CD4-positive, CD25-positive, alpha-beta regulatory T cell (primary cell): ENCODE measurements around the gene COL5A1. TPM values are rescaled to one million over a fixed set of nuclear protein-coding genes. Genes with fewer than 3 reads are reported as not detected.

Experiments used
- ATAC-seq, 2 donors: fragments of 150-1000 bp; cut with Tn5 transposase; one replicate each; pipeline ENCODE4 v1.10.0; 2021; ENCODE audit warnings: low read depth in 2 of 2, moderate number of reproducible peaks in 2 of 2, moderate library complexity in 1 of 2
- DNase-seq, 3 donors: peaks; one replicate each; pipeline versions ENCODE4 v3.0.0 to v3.0.0-alpha.2; 2012 to 2022; ENCODE audit warnings: mixed read lengths in 1 of 3
- H3K27ac ChIP-seq: one replicate; pipeline ENCODE4 v1.7.0; 2013; ENCODE audit warnings: mild to moderate bottlenecking, low read length; ENCODE audit not compliant: insufficient read depth, poor library complexity, severe bottlenecking
- H3K27me3 ChIP-seq: one replicate; pipeline ENCODE4 v1.7.0; 2013; ENCODE audit warnings: low read length; ENCODE audit not compliant: control insufficient read depth, insufficient read depth
- H3K36me3 ChIP-seq: one replicate; pipeline ENCODE4 v1.7.0; 2013; ENCODE audit warnings: mild to moderate bottlenecking, low read length, moderate library complexity; ENCODE audit not compliant: control insufficient read depth, insufficient read depth
- H3K4me1 ChIP-seq: 2 replicates; pipeline ENCODE4 v1.7.0; 2013; ENCODE audit warnings: mild to moderate bottlenecking, low read length; ENCODE audit not compliant: insufficient read depth, control insufficient read depth, poor library complexity, severe bottlenecking
- H3K4me3 ChIP-seq: one replicate; pipeline ENCODE4 v1.7.0; 2013; ENCODE audit warnings: low read depth, mild to moderate bottlenecking, low read length, moderate library complexity
- H3K9me3 ChIP-seq, 2 experiments: 1 replicate in 1 of 2; 2 replicates in 1 of 2; pipeline ENCODE4 v1.7.0; 2013; ENCODE audit warnings: low read length in 2 of 2, mild to moderate bottlenecking in 1 of 2, moderate library complexity in 1 of 2; ENCODE audit not compliant: control insufficient read depth in 2 of 2
- H3K27ac Mint-ChIP-seq, 3 donors: one replicate each; pipeline ENCODE4 v1.8.0; 2020 to 2022; ENCODE audit warnings: mild to moderate bottlenecking in 3 of 3, mixed read lengths in 3 of 3, moderate library complexity in 2 of 3
- H3K27me3 Mint-ChIP-seq: one replicate; pipeline ENCODE4 v1.8.0; 2022; ENCODE audit warnings: mild to moderate bottlenecking, mixed read lengths
- H3K36me3 Mint-ChIP-seq: one replicate; pipeline ENCODE4 v1.8.0; 2020; ENCODE audit warnings: mixed read lengths
- H3K4me1 Mint-ChIP-seq, 4 donors: one replicate each; pipeline ENCODE4 v1.8.0; 2020 to 2022; ENCODE audit warnings: mixed read lengths in 4 of 4, mild to moderate bottlenecking in 1 of 4
- H3K4me3 Mint-ChIP-seq, 4 donors: one replicate each; pipeline ENCODE4 v1.8.0; 2020 to 2022; ENCODE audit warnings: mild to moderate bottlenecking in 4 of 4, mixed read lengths in 4 of 4, moderate library complexity in 3 of 4
- H3K9me3 Mint-ChIP-seq, 7 donors: one replicate each; pipeline ENCODE4 v1.8.0; 2020 to 2022; ENCODE audit warnings: mixed read lengths in 7 of 7, mild to moderate bottlenecking in 3 of 7, moderate library complexity in 2 of 7
- polyA plus RNA-seq, 4 donors: library from polyadenylated mRNA; unstranded; fragments of 300-500 nt; fragmentation: Illumina TruSeq; gene quantifications; one replicate each; pipeline ENCODE4 v1.2.3, GENCODE V29; 2021
- total RNA-seq: library from RNA; stranded (reverse); gene quantifications from one replicate; pipeline ENCODE4 v1.2.3, GENCODE V29; 2022

The COL5A1 gene
- total and polyA plus RNA-seq, 5 donors from 2014 or later, result 0.02 to 1.7 (median 0.10) TPM; not detected in 2

- H3K4me1 ChIP-seq, result no peaks in the 10 kb centered on the region
- H3K4me3 ChIP-seq, result no peak overlapping the region
- H3K9me3 Mint-ChIP-seq, result peaks cover 0 to 3% (median 0%) of the 10 kb centered on the region in 7 donors
- no peaks in the 10 kb centered on the region for H3K27me3 ChIP-seq
- no peaks in the 10 kb centered on the region for H3K36me3 ChIP-seq
- no peaks in the 10 kb centered on the region for H3K36me3 Mint-ChIP-seq
- ATAC-seq (no peak), DNase-seq (no peak)
- H3K4me1 Mint-ChIP-seq, result peaks cover 0 to under 1% (median 0%) of the 10 kb centered on the region in 4 donors
- H3K27me3 Mint-ChIP-seq, result no peaks in the 10 kb centered on the region
- no peak overlapping the region for H3K27ac ChIP-seq
- H3K4me3 Mint-ChIP-seq, result no peak overlapping the region
- no peaks in the 10 kb centered on the region for H3K9me3 ChIP-seq
- no peak overlapping the region for H3K27ac Mint-ChIP-seq
Observed at GRCh38 chr9:134892820-134893420, 251.3 kb downstream of the COL5A1 start.

Other genes with a start within 250 kb of the COL5A1 start
- gene FCN2, start 239.0 kb downstream of the COL5A1 start, total RNA-seq, result not detected
- not detected for gene FCN2, start 239.0 kb downstream of the COL5A1 start, polyA plus RNA-seq